Activated CD4-positive, CD25-positive, alpha-beta regulatory T cell treated with anti-CD3 and anti-CD28 coated beads, Interleukin-2, amount 50 U/mL, for 24 hours (primary cell): Measurements from ENCODE around the gene ECM1.
A peak's percentile ranks its signal among the peaks of the same experiment; 100 is the strongest.

ENCODE experiments used
- ATAC-seq, 2 donors: fragments of 150-1000 bp; cut with Tn5 transposase; one replicate each; pipeline ENCODE4 v1.10.0; 2021; ENCODE audit warnings: mild to moderate bottlenecking in 1 of 2, moderate library complexity in 1 of 2

The ECM1 gene

DNA sequence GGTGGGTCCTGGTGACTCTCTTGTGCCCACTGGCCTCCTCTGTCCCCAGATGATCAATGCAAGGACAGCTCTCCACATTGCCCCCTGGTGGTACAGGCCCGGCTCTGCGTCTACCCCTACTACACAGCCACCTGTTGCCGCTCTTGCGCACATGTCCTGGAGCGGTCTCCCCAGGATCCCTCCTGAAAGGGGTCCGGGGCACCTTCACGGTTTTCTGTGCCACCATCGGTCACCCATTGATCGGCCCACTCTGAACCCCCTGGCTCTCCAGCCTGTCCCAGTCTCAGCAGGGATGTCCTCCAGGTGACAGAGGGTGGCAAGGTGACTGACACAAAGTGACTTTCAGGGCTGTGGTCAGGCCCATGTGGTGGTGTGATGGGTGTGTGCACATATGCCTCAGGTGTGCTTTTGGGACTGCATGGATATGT, 52.1 kb downstream of the ECM1 start:
- peak; percentile 7 to 8 for ATAC-seq

DNA sequence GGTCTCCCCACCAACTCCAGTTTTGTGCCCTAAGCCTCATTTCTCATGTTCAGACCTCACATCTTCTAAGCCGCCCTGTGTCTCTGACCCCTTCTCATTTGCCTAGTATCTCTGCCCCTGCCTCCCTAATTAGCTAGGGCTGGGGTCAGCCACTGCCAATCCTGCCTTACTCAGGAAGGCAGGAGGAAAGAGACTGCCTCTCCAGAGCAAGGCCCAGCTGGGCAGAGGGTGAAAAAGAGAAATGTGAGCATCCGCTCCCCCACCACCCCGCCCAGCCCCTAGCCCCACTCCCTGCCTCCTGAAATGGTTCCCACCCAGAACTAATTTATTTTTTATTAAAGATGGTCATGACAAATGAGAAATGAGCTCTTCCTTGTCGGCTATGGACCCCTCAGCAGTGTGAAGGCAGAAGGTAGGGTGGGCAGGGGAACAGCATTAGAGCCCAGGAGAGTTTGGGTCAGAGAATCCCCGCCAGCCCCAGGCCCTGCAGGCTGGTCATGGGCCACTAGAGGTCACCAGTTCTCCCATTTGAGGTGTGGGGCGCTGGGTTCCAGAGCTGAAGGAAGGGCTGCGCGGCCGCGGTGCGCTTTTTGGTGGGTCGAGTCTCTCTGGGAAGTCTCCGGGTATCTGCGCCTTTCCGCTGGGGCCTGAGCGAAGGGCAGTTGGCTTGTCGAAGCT, 52.8 kb downstream of the ECM1 start:
- ATAC-seq = peak; percentile 34 to 39

GRCh38 chr1:150561254-150561973, 53.5 kb downstream of the ECM1 start:
- peak; percentile 12 for ATAC-seq

DNA sequence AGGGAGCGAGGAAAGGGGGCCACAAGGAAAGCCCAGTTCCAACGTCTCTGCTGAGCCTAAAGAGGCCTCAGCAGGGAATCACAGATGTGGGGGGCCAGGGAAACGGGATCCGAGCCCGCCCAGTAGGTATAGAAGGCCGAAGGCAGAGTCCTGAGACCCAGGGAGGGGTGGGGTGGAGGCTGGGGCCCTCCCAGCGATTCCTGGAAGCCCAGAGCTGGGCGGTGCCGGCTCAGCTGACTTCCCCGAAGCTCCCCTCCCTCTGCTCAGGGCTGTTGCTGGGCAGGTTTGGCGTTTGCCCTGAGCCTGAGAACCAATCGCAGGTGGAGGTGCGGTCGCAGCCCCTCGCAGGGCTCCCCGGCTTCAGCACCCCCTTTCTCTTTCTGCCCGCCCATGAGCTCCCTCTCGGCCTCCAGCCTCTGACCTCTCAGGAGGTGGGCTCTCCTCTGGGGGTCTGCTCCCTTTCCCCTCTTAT, 54.1 kb downstream of the ECM1 start:
- ATAC-seq = peak; percentile 59 to 60

GRCh38 chr1:150562446-150563339, 54.8 kb downstream of the ECM1 start:
- ATAC-seq = peak; percentile 21 to 27
